ENCODE data around the gene TWIST2.
A peak's percentile ranks its signal among the peaks of the same experiment; 100 is the strongest.

Gene TWIST2

GRCh38 chr2:238894226-238894949 is 46.5 kb downstream of the TWIST2 start:
- H3K9me3 Mint-ChIP-seq: no peaks in the 10 kb centered on the region
- peaks cover 22% of the 10 kb centered on the region for H3K27me3 Mint-ChIP-seq
- no peaks in the 10 kb centered on the region for H3K36me3 Mint-ChIP-seq
- ATAC-seq: no peak
- H3K4me1 Mint-ChIP-seq: no peaks in the 10 kb centered on the region
- H3K27ac Mint-ChIP-seq: no peak overlapping the region
- H3K4me3 Mint-ChIP-seq: no peak overlapping the region

- ATAC-seq: no peak
- H3K9me3 Mint-ChIP-seq: no peaks in the 10 kb centered on the region
- no peak overlapping the region for H3K27ac Mint-ChIP-seq
- H3K27me3 Mint-ChIP-seq: peaks cover 22% of the 10 kb centered on the region
- no peaks in the 10 kb centered on the region for H3K36me3 Mint-ChIP-seq
- no peak overlapping the region for H3K4me3 Mint-ChIP-seq
- no peaks in the 10 kb centered on the region for H3K4me1 Mint-ChIP-seq
These were observed 47.0 kb downstream of the TWIST2 start for GRCh38 chr2:238894950-238895298.

GRCh38 chr2:238895361-238895882 is 47.5 kb downstream of the TWIST2 start:
- no peaks in the 10 kb centered on the region for H3K36me3 Mint-ChIP-seq
- no peaks in the 10 kb centered on the region for H3K4me1 Mint-ChIP-seq
- no peak overlapping the region for H3K4me3 Mint-ChIP-seq
- no peak for ATAC-seq
- H3K27me3 Mint-ChIP-seq: peaks cover 22% of the 10 kb centered on the region
- H3K9me3 Mint-ChIP-seq: no peaks in the 10 kb centered on the region
- H3K27ac Mint-ChIP-seq: no peak overlapping the region

GRCh38 chr2:238895891-238896600 is 48.2 kb downstream of the TWIST2 start:
- no peaks in the 10 kb centered on the region for H3K4me1 Mint-ChIP-seq
- H3K4me3 Mint-ChIP-seq: no peak overlapping the region
- H3K27me3 Mint-ChIP-seq: peaks cover 22% of the 10 kb centered on the region
- no peaks in the 10 kb centered on the region for H3K36me3 Mint-ChIP-seq
- H3K27ac Mint-ChIP-seq: no peak overlapping the region
- no peak for ATAC-seq
- H3K9me3 Mint-ChIP-seq: no peaks in the 10 kb centered on the region

- Mint-ChIP-seq H3K4me3 (no peak overlapping the region), H3K27ac (no peak overlapping the region), H3K4me1 (no peaks in the 10 kb centered on the region), H3K36me3 (no peaks in the 10 kb centered on the region), H3K9me3 (no peaks in the 10 kb centered on the region), H3K27me3 (peaks cover 22% of the 10 kb centered on the region)
- no peak for ATAC-seq
These were observed 48.8 kb downstream of the TWIST2 start for GRCh38 chr2:238896641-238897040.

- Mint-ChIP-seq H3K27ac (no peak overlapping the region), H3K4me1 (no peaks in the 10 kb centered on the region), H3K9me3 (no peaks in the 10 kb centered on the region), H3K4me3 (no peak overlapping the region), H3K27me3 (peaks cover 22% of the 10 kb centered on the region), H3K36me3 (no peaks in the 10 kb centered on the region)
- no peak for ATAC-seq
These were observed 49.4 kb downstream of the TWIST2 start for GRCh38 chr2:238897122-238897880.

- peaks cover 22% of the 10 kb centered on the region for H3K27me3 Mint-ChIP-seq
- no peak overlapping the region for H3K4me3 Mint-ChIP-seq
- no peaks in the 10 kb centered on the region for H3K9me3 Mint-ChIP-seq
- no peak overlapping the region for H3K27ac Mint-ChIP-seq
- no peaks in the 10 kb centered on the region for H3K36me3 Mint-ChIP-seq
- no peaks in the 10 kb centered on the region for H3K4me1 Mint-ChIP-seq
- ATAC-seq: no peak
These were observed 50.0 kb downstream of the TWIST2 start for GRCh38 chr2:238897911-238898311.

- Mint-ChIP-seq H3K27ac (no peak overlapping the region), H3K9me3 (no peaks in the 10 kb centered on the region), H3K36me3 (no peaks in the 10 kb centered on the region), H3K4me1 (no peaks in the 10 kb centered on the region), H3K27me3 (peaks cover 21% of the 10 kb centered on the region), H3K4me3 (no peak overlapping the region)
- ATAC-seq: peak; percentile 28
These were observed 50.8 kb downstream of the TWIST2 start for GRCh38 chr2:238898534-238899281.

- no peak for ATAC-seq
- Mint-ChIP-seq H3K9me3 (no peaks in the 10 kb centered on the region), H3K27me3 (peaks cover 15% of the 10 kb centered on the region), H3K4me1 (no peaks in the 10 kb centered on the region), H3K27ac (no peak overlapping the region), H3K36me3 (no peaks in the 10 kb centered on the region), H3K4me3 (no peak overlapping the region)
These were observed 51.5 kb downstream of the TWIST2 start for GRCh38 chr2:238899386-238899785.

GRCh38 chr2:238900511-238900910 is 52.6 kb downstream of the TWIST2 start:
- ATAC-seq: no peak
- no peak overlapping the region for H3K4me3 Mint-ChIP-seq
- H3K36me3 Mint-ChIP-seq: no peaks in the 10 kb centered on the region
- peaks cover 8% of the 10 kb centered on the region for H3K27me3 Mint-ChIP-seq
- no peaks in the 10 kb centered on the region for H3K9me3 Mint-ChIP-seq
- no peak overlapping the region for H3K27ac Mint-ChIP-seq
- H3K4me1 Mint-ChIP-seq: no peaks in the 10 kb centered on the region

GRCh38 chr2:238901461-238902057 is 53.7 kb downstream of the TWIST2 start:
- Mint-ChIP-seq H3K36me3 (no peaks in the 10 kb centered on the region), H3K9me3 (peaks cover 4% of the 10 kb centered on the region), H3K4me1 (no peaks in the 10 kb centered on the region), H3K27me3 (peaks cover 8% of the 10 kb centered on the region), H3K27ac (no peak overlapping the region), H3K4me3 (no peak overlapping the region)
- ATAC-seq: no peak

GRCh38 chr2:238902285-238902684 is 54.4 kb downstream of the TWIST2 start:
- Mint-ChIP-seq H3K27me3 (peaks cover 4% of the 10 kb centered on the region), H3K27ac (no peak overlapping the region), H3K4me1 (no peaks in the 10 kb centered on the region), H3K4me3 (no peak overlapping the region), H3K9me3 (peaks cover 4% of the 10 kb centered on the region), H3K36me3 (no peaks in the 10 kb centered on the region)
- ATAC-seq: no peak

- Mint-ChIP-seq H3K9me3 (peaks cover 4% of the 10 kb centered on the region), H3K27ac (no peak overlapping the region), H3K27me3 (no peaks in the 10 kb centered on the region), H3K36me3 (no peaks in the 10 kb centered on the region), H3K4me1 (no peaks in the 10 kb centered on the region), H3K4me3 (no peak overlapping the region)
- ATAC-seq: no peak
These were observed 55.3 kb downstream of the TWIST2 start for GRCh38 chr2:238903141-238903540.

- H3K36me3 Mint-ChIP-seq: no peaks in the 10 kb centered on the region
- no peak overlapping the region for H3K4me3 Mint-ChIP-seq
- ATAC-seq: no peak
- no peaks in the 10 kb centered on the region for H3K4me1 Mint-ChIP-seq
- H3K9me3 Mint-ChIP-seq: peaks cover 4% of the 10 kb centered on the region
- H3K27me3 Mint-ChIP-seq: no peaks in the 10 kb centered on the region
- H3K27ac Mint-ChIP-seq: no peak overlapping the region
These were observed 56.3 kb downstream of the TWIST2 start for GRCh38 chr2:238904177-238904576.

GRCh38 chr2:238904716-238905115 is 56.8 kb downstream of the TWIST2 start:
- no peak overlapping the region for H3K27ac Mint-ChIP-seq
- no peak overlapping the region for H3K4me3 Mint-ChIP-seq

More at GRCh38 chr2:238904716-238905115, 56.8 kb downstream of the TWIST2 start:
- H3K9me3 Mint-ChIP-seq: peaks cover 4% of the 10 kb centered on the region
- ATAC-seq: no peak
- no peaks in the 10 kb centered on the region for H3K36me3 Mint-ChIP-seq
- no peaks in the 10 kb centered on the region for H3K4me1 Mint-ChIP-seq
- H3K27me3 Mint-ChIP-seq: no peaks in the 10 kb centered on the region

Measured in stimulated activated memory B cell treated with anti-CD40 and anti-IgM and Interleukin-4, amounts not matched to agents 10 μg/mL and 1 μg/mL and 100 μg/mL, for 72 hours (primary cell).